A673 (cell line): ENCODE measurements around the gene CABLES1. TPM values are rescaled to one million over a fixed set of nuclear protein-coding genes. Genes with fewer than 3 reads are reported as not detected.

ENCODE experiments used
- BruUV-seq: library from RNA; stranded (reverse); fragments of 400-500 nt; replicated peaks from 2 replicates; lab custom pipeline; 2021; lab: Mats Ljungman, UMichigan
- CTCF ChIA-PET: fragments of 300-600 bp; sonication (Branson Sonifier 250); formaldehyde crosslinking; loops from one replicate; lab custom pipeline; 2022; ENCODE audit warnings: antibody characterized with exemption; lab: Charles Lee
- POLR2A ChIA-PET: fragments of 300-600 bp; sonication (Branson Sonifier 250); formaldehyde crosslinking; loops from one replicate; lab custom pipeline; 2022; ENCODE audit warnings: antibody characterized with exemption; ENCODE audit not compliant: low non-redundant PET; lab: Charles Lee
- DNase-seq: peaks from one replicate; pipeline ENCODE4 v3.0.0-alpha.2; 2015; ENCODE audit warnings: low spot score
- H3K27ac ChIP-seq: fragments of 200-600 bp; sonication (generic); 2 replicates; pipeline ENCODE4 v1.5.1; 2016; ENCODE audit warnings: mixed run types, low read depth, mild to moderate bottlenecking, mixed read lengths, antibody characterized with exemption, low read length; ENCODE audit not compliant: poor library complexity, severe bottlenecking
- H3K27me3 ChIP-seq: fragments of 200-600 bp; sonication (generic); replicated peaks from 2 replicates; pipeline ENCODE4 v1.6.1; 2017; ENCODE audit warnings: mixed run types, low read depth, mild to moderate bottlenecking, mixed read lengths, antibody characterized with exemption, low read length; ENCODE audit not compliant: insufficient read depth, poor library complexity
- H3K36me3 ChIP-seq: fragments of 200-600 bp; sonication (generic); 2 replicates; pipeline ENCODE4 v1.6.1; 2016; ENCODE audit warnings: mixed run types, mild to moderate bottlenecking, mixed read lengths, antibody characterized with exemption, low read length; ENCODE audit not compliant: insufficient read depth, poor library complexity, severe bottlenecking
- H3K4me1 ChIP-seq: fragments of 200-600 bp; sonication (generic); 2 replicates; pipeline ENCODE4 v1.6.1; 2017; ENCODE audit warnings: mixed run types, mild to moderate bottlenecking, mixed read lengths, antibody characterized with exemption, low read length; ENCODE audit not compliant: insufficient read depth, poor library complexity, severe bottlenecking
- H3K4me3 ChIP-seq: fragments of 200-600 bp; sonication (generic); 2 replicates; pipeline ENCODE4 v1.5.1; 2016; ENCODE audit warnings: low read depth, mixed run types, mild to moderate bottlenecking, mixed read lengths, low read length; ENCODE audit not compliant: poor library complexity, severe bottlenecking
- H3K9me3 ChIP-seq: fragments of 200-600 bp; sonication (generic); 2 replicates; pipeline ENCODE4 v1.6.1; 2016; ENCODE audit warnings: mixed run types, low read depth, mild to moderate bottlenecking, mixed read lengths, antibody characterized with exemption, low read length; ENCODE audit not compliant: poor library complexity, severe bottlenecking
- EZH2 ChIP-seq: fragments of 200-600 bp; sonication (generic); IDR thresholded peaks from 2 replicates; pipeline ENCODE4 v1.6.1; 2017; ENCODE audit warnings: borderline replicate concordance, low read depth, mild to moderate bottlenecking, mixed read lengths, antibody characterized with exemption, low read length; ENCODE audit not compliant: poor library complexity, severe bottlenecking
- intact Hi-C: fragments of 100-400 bp; cut with micrococcal nuclease; formaldehyde crosslinking; loops from one replicate; pipeline ENCODE4 v1.10.0; 2022; ENCODE audit not compliant: unreplicated experiment
- total RNA-seq: library from RNA; stranded (reverse); gene quantifications from 2 replicates; pipeline ENCODE4 v1.2.3, GENCODE V29; 2021
- TF ChIP-seq, protein P1 (sequence below): fragments of 300-800, 200-600 bp; sonication (generic); conservative IDR thresholded peaks from 2 replicates; pipeline ENCODE4 v1.5.1; 2017; ENCODE audit warnings: low read depth, mild to moderate bottlenecking, antibody characterized with exemption, low read length, moderate library complexity, mixed read lengths

The CABLES1 gene
- total RNA-seq, 1 experiment from 2014 or later: 7.2 TPM

DNA sequence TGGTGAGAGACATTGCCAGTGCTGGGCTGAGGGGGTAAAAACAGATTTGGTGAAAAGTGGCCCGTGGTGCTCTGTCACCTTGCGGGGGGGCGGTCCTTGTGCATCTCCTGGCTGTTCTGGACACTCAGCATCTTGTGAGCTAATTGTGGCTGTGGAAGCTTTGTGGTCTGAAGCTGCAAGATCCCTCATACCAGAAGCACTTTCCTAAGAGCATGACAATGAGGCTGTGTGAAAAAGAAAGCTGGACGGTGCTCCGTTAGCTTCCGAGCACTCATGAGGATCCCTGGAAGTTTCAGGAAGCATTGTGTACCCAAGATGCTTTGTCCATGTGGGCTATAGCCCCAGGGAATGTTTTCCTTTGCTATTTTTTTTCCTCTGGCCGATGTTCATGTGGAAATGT is 74.5 kb downstream of the CABLES1 start:
- no TSS peak for BruUV-seq
- intact Hi-C loops: loop anchor here (5.0 kb wide), 1 partner anchor 52 kb away; no protein-coding TSS in a partner anchor
- ChIA-PET POLR2A (no interaction called here), CTCF (no interaction called here)
- H3K27ac ChIP-seq: no peak overlapping the region
- no peaks in the 10 kb centered on the region for H3K36me3 ChIP-seq
- DNase-seq: no peak
- no peaks in the 10 kb centered on the region for H3K4me1 ChIP-seq
- TF ChIP-seq, protein P1, sequence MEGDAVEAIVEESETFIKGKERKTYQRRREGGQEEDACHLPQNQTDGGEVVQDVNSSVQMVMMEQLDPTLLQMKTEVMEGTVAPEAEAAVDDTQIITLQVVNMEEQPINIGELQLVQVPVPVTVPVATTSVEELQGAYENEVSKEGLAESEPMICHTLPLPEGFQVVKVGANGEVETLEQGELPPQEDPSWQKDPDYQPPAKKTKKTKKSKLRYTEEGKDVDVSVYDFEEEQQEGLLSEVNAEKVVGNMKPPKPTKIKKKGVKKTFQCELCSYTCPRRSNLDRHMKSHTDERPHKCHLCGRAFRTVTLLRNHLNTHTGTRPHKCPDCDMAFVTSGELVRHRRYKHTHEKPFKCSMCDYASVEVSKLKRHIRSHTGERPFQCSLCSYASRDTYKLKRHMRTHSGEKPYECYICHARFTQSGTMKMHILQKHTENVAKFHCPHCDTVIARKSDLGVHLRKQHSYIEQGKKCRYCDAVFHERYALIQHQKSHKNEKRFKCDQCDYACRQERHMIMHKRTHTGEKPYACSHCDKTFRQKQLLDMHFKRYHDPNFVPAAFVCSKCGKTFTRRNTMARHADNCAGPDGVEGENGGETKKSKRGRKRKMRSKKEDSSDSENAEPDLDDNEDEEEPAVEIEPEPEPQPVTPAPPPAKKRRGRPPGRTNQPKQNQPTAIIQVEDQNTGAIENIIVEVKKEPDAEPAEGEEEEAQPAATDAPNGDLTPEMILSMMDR: no peak
- TF ChIP-seq EZH2: no peak
- no peaks in the 10 kb centered on the region for H3K9me3 ChIP-seq
- no peak overlapping the region for H3K4me3 ChIP-seq
- H3K27me3 ChIP-seq: no peaks in the 10 kb centered on the region

DNA sequence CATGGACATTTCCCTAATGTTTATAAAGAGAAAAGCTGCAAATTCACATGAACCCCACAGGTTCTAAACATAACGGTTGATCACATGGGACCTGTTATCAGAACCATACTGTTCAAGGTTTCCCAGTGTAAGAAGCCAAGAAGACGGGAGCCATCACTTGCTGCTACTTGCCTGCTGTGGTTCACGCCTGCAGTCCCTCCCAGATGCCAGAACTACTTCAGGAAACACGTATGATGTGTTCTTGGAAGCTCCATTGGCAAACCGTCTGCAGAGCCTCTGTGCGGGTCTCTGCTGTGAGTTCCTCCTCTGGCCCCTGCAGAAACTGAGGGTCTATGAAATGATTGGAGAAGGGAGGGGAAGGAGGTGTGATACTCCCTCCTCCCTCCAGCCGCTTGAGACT is 75.2 kb downstream of the CABLES1 start:
- ChIA-PET POLR2A (no interaction called here), CTCF (no interaction called here)
- Histone ChIP-seq H3K27ac (no peak overlapping the region), H3K4me3 (no peak overlapping the region), H3K27me3 (no peaks in the 10 kb centered on the region), H3K9me3 (no peaks in the 10 kb centered on the region), H3K4me1 (no peaks in the 10 kb centered on the region), H3K36me3 (no peaks in the 10 kb centered on the region)
- no TSS peak for BruUV-seq
- DNase-seq: no peak
- intact Hi-C loops: no loop called here
- no peak for TF ChIP-seq EZH2
- TF ChIP-seq, protein P1: no peak

DNA sequence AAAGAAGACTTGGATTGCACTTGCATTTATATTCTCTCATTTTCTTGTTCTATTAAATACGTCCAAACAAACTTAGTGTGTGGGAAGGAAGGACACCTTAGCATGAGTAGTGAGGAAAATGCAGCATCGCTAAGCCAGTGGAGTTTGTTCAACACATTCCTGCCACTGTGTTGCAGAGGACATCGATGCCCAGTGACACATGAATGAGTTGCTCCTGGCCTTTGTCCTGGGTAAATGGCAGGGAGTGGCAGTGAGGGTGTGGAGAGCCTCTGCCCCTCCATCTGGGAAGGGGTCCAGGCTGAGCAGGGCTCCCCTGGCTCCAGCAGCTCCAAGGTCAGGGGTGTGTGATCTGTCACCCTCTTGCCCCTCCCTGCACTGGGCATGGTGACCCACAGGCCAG is 75.9 kb downstream of the CABLES1 start:
- no peaks in the 10 kb centered on the region for H3K27me3 ChIP-seq
- no peak overlapping the region for H3K4me3 ChIP-seq
- no peaks in the 10 kb centered on the region for H3K36me3 ChIP-seq
- intact Hi-C loops: no loop called here
- no peak overlapping the region for H3K27ac ChIP-seq
- DNase-seq: no peak
- no TSS peak for BruUV-seq
- H3K9me3 ChIP-seq: no peaks in the 10 kb centered on the region
- ChIA-PET CTCF (no interaction called here), POLR2A (no interaction called here)
- TF ChIP-seq EZH2: no peak
- no peaks in the 10 kb centered on the region for H3K4me1 ChIP-seq

DNA sequence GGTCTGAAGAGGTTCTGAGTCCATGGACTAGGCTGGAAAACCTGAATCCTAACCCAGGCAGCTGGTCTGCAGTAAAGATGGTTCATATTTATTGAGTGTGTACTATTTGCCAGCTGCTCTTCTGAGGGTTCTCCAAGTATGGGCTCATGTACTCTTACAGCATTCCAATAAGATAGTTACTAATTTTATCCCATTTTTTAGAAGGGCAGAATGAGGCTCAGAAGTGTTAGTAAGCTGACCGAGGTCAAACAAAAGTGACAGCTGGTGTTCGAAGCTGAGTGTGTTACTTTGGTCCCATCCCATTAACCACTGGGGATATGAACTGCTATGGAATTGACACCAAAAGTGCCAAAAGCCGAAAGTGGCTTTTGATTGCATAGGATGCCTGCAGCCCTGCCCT is 76.9 kb downstream of the CABLES1 start:
- no peaks in the 10 kb centered on the region for H3K4me1 ChIP-seq
- CTCF ChIA-PET: no interaction called here
- no peak overlapping the region for H3K27ac ChIP-seq
- H3K4me3 ChIP-seq: no peak overlapping the region
- POLR2A ChIA-PET: no interaction called here
- intact Hi-C loops: no loop called here
- TF ChIP-seq, protein P1: no peak
- TF ChIP-seq EZH2: no peak
- no TSS peak for BruUV-seq
- no peaks in the 10 kb centered on the region for H3K36me3 ChIP-seq
- no peak for DNase-seq
- H3K27me3 ChIP-seq: no peaks in the 10 kb centered on the region
- no peaks in the 10 kb centered on the region for H3K9me3 ChIP-seq
